ENCODE measurements around the gene ARHGEF5.

DNA sequence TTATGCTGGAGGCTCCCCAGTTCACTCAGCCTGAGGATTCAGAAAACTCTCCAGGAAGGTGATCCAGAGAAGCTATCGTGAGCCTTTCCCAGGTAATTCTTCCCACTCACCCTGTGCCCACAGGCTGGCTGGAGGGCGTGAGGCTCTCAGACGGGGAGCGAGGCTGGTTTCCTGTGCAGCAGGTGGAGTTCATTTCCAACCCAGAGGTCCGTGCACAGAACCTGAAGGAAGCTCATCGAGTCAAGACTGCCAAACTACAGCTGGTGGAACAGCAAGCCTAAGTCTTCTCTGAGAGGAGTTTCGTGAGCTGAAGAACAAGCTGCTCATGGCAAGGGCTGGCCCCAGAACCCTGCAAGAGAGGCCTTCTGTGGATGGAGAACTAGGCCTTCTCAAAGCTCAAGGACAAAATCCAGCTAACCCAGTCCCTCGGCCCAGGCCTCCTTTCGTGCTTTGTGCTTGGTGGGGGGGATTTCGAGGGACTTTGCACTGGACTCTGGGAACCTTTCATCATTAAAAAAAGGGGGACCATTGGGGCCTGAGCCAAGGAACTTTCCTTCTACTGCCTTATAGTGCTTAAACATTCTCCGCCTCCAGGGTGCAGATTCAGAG is 24.7 kb downstream of the ARHGEF5 start:
- TF ChIP-seq POLR2A (IDR thresholded peaks at IDR 0.05) (no peak), CTCF (IDR thresholded peaks at IDR 0.05) (no peak)
